HG03175 (cell line): ENCODE data around the gene LPP.
A peak's percentile ranks its signal among the peaks of the same experiment; 100 is the strongest.

Experiments
- ATAC-seq: cut with Tn5 transposase; IDR thresholded peaks from one replicate; pipeline ENCODE4 v1.9.1; 2021; ENCODE audit warnings: mild to moderate bottlenecking, moderate library complexity; ENCODE audit not compliant: unreplicated experiment

LPP gene

DNA sequence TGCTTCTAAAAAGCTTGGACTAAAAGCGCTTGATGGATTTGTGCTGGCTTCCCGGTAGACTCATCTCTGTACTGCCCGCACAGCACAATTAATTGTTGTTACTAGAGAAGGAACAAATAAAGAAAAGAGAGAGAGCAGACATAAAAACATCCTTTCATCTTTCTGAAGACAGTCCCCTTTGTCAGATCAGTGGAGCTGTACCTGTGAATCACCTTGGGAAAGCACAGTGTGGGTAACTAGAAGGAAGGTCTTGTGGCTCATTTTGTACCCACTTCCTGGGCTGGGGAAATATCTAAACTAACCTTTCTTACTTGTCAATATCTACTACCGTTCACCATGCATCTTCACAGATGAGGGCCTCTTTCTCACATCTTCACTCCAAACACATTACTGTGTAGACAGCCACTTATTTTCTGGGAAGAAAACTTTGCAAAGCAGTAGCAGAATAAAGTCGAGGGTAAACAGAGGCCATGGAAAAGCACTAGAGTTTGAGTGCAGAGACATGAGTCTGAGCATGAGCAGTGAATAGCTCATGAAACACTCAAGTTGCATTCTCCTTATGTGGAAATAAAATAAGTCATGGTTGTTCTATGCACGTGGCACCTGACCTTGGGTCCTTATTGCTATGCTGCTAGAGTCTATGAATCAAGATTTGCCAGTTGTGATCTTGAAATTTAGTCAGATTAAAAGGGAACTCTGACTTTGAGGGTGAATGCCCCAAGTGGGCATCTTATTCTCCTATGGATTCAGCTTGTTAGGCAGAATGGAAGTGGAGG is 169.3 kb downstream of the LPP start:
- no peak for ATAC-seq

GRCh38 chr3:188326111-188326510 is 172.2 kb downstream of the LPP start:
- ATAC-seq = no peak

DNA sequence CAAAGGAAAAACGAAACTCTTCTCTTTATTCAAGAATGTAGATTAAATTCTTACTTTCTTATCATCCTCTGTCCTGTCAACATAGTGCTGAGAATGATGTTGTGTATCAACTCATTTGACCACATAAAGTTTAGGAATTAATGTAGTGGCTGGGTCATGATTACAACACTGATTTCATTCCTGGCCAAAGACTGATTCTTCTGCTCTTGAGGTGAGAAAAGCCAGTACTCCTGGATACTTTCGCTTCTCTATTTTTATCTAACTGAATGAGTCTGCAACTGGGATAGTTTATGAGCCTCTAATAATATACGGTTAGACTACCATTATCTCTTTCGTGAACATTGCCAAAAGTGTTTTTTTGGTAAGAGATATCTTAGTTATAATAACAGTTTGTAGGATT is 173.0 kb downstream of the LPP start:
- no peak for ATAC-seq

GRCh38 chr3:188327433-188327832 is 173.5 kb downstream of the LPP start:
- ATAC-seq = no peak

DNA sequence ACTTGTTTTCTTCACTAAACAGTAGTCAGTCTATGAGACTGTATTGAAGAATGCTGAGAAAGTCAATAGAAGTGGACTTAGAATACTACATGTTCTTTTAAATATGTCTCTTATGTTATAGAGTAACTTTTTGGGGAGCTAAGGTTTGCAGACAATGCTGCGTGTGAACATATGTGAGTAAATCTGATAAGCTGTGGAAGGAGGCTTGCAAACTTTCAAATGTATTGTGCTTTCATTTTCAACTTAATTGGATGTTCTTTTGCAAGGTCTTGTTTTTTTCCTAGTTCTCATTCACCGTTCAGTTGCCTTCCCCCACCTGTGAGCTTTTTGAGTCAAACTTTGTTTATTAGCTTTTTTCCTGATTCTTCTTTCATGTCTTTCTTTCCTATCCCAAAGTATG is 176.2 kb downstream of the LPP start:
- ATAC-seq = no peak

DNA sequence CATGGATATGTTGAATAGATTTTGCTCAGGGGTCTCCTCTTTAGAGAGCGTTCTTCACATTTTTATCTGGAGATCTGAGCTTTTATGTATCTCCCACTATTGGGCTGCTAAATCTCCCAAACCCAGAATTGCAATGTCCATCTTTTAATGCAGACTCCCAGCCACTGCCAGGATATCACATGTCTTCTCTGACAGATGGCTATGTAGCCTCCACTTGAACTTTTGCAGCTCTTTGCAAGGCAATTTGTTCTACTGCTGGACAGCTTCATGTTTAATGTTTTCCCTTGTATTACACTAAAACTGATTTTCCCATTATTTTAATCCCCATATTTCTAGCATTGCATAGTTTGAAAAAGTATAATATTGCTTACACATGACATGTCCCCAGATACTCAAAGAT is 177.2 kb downstream of the LPP start:
- no peak for ATAC-seq

- no peak for ATAC-seq
Observed at GRCh38 chr3:188332085-188332484, 178.1 kb downstream of the LPP start.

DNA sequence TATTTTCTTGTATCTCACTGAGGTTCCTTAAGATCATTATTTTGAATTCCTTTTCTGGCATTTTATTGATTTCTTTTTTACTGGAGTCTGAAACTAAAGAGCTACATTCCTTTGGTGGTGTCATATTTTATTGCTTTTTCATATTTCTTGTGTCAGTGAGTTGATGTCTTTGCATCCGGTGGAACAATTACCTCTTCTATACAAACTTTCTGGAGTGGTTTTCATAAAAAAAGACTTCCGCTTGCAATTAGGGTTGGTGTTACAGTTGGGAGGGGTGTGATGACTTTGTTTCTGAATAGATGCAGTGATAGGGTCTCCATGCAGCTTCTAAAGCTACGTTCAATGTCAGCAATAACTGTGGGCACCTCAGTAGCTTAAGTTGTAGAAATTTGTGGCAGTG is 181.7 kb downstream of the LPP start:
- ATAC-seq = no peak

DNA sequence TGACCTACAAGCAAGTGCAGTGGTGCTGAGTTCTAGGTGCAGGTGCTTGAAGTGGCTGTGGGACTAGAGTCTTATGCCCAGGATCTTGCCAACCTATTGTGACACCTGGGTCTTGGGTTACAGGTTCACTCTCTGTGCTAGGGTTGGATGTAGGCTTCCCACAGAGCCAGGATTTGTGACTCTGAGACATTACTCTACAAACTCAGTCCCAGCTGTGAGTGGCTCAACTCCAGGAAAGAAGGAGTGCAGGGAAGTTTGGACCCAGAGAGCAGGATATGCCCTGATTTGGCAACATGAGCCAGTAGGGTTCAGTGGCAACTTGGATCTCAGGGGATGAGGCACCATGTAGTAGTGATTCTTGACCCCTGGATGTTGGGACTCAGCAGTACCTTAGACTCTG is 182.2 kb downstream of the LPP start:
- ATAC-seq = no peak

DNA sequence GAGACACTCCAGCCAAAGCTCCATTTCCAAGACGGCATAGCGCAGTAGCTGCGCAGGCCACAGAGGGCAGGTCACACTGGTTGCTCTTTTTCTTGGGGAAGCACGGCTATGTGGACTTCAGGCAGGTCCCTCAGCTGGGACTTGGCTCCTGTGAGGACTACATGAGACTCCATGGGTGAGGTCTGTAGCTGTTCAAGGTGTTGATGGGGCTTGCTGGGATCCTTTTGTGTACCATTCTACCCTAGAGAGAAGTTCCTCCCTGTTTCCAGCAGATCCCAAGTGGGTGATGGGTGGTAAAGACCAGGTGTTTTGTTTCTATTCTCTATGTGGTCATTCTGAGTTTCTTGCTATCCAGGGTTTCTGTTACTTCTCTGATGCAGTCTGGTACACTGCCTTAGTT is 183.3 kb downstream of the LPP start:
- no peak for ATAC-seq

DNA sequence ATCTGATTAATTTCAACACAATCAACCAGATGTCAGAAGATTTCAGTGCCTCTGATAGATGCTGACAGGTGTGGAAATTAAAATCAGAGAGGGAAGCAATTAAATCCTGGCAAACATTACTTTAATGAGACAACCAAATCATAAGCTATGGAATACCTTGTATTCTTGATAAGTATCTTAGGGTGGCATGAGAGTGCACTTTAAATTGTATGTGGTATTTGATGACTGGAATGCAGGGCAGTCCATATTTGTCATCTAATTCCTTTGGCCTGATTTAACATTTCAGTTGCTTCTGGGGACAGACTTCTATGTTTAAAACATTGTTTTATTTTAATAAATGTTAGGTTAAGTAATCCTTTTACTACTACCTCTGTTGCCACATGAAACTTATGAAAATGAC is 184.1 kb downstream of the LPP start:
- ATAC-seq = no peak

DNA sequence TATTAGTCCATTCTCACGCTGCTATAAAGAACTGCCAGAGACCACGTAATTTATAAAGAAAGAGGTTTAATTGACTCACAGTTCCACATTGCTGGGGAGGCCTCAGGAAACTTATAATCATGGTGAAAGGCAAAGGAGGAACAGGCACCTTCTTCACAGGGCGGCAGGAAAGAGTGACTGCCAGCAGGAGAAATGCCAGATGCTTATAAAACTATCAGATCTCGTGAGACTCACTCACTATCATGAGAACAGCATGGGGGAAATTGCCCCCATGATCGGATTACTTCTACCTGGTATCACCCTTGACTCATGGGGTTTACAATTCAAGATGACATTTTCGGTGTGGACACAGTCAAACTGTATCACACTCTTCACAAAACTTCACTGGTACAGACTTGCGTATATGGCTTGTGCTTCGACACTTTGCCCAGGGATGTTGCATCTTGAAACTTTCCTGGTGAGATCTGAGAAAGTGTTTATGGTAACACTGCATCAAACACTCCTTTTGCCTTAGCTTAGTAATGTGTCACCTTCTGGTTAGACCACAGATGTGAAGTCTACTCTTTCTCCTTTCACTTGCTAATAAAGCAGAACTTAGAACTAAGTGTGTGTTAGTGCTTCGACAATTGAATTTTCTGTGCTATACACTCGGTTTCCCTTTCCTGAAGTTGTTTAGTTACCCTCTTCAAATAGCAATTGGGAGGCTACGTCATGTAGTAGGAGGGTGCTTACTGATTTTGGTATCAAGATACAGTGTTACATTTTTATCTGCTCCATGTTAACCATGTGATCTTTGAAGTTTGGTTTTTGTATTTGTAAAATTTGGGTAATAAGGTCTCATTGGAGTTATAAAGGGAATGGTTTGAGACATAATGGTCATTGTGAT is 185.7 kb downstream of the LPP start:
- ATAC-seq = peak; percentile 75

DNA sequence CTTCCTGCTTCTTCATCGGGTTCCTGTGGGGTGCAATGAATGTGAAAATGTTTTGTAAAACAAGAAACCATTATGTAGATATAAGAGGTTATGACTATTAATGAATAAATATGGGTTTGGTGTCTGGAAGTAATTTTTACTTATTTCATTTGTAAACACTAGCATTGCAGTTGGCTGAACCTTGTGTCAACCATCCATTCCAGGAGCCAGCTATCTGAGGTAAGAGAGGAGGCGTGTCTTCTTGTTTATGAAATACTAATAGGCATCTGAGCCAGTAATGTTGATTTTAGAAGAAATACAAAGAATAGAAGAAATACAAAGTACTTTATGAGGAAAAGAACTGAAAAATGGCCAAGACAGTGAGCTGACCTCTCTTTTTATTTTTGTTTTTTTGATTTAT is 187.5 kb downstream of the LPP start:
- ATAC-seq = no peak

DNA sequence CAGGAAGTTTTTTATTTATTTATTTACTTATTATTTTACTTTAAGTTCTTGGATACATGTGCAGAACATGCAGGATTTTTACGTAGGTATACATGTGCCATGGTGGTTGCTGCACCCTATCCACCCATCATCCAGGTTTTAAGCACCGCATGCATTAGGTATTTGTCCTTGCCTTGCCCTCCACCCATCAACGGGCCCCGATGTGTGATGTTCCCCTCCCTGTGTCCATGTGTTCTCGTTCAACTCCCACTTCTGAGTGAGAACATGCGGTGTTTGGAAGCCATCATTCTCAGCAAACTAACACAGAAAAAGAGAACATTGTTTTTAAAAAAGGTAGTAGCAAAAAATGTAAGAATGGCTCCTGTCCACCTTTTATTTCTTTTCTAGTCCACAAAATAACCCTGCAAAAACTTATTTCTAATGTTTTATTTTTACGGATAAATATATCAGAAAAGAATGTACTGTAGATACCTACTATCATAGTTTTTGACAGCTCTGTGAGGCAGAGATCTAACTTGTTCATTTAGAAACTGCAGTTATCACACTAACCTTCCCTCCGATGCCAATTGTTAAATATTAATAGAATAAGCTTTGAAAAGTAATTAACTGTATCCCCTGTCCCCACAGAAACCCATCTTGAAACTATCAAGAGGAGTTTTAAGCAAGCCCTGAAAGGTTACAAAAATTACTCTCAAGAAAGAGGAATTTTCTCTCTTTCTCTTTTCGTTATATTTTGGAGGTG is 189.2 kb downstream of the LPP start:
- ATAC-seq = peak; percentile 74

DNA sequence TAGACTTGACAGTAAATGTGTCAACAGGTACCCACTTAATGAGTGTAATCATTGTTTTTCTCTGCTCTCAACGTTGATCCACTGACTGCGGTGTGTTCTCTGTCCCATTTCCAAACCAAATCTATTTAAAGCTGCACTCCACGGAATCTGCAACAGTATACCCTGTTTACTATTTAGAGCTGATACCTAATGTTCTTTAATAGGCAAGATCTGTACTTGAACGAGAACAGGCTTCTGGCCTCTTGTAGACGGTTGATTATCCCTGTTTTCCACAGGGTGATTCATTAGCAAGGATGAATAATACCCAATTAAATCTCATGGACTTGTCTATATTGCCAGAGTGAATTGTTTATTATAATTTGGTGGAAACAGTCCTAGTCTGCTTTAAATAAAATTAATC is 189.9 kb downstream of the LPP start:
- no peak for ATAC-seq

- ATAC-seq = no peak
Observed at GRCh38 chr3:188345223-188345622, 191.3 kb downstream of the LPP start.

DNA sequence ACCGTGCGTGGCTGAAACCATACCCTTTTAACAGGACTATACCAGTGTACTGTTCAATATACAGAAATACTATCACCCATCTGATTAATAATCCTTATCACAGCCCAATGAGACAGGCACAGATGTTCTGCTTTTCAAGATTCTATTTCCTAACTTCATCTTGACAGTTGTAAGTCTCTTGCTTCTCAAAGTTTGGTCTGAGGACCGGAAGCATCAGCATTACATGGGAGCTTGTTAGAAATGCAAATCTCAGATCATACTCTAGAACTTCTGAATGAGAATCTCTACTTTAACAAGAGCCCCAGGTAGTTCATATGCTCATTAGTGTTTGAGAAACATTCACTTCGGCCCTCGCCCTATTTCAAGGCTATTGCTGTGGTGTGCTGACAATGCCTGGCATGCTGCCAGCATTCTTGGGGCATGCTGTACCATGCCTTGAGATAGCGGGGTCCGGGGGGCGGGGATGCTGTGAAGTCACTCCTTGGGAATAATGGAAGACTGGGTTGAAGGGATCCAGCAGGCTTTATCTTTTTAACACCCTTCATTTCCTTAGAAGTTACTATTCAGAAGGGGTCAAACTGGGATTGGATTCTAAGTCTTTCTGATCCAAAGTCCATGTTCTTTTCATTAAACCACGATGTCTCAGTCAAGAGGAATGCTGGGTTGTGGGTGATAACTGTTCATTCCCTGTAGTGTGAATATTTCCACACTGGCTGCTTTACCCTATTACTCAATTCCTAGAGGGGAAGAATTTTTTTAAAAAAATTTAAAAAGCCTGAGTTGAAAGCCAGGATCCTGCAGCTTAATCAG is 194.7 kb downstream of the LPP start:
- no peak for ATAC-seq

DNA sequence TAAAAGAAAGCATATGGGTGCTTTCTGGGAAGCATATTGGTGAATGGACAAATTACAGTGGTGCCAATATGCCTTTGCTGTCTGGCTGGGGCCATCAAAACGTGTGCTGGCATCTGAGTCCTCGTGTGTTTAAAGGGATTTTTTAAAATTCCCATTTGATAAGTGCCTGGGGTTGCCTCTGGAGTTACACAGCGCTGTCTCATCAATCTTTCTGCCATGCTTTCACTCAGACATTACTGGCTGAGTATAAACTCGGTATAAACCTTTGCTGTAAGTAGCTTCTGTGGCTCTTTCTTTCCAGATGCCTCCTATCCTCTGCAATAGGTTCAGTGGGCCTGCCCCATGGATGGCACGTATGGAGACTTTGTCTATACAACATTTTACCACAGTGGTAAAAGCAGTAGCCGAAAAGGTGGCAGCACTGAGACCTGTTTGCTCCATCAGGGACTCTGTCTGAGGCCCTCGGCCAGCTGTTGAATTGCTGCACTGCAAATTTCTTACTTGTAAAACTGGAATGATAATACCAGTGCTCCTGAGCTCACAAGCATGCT is 195.5 kb downstream of the LPP start:
- no peak for ATAC-seq

GRCh38 chr3:188349933-188350332 is 196.0 kb downstream of the LPP start:
- ATAC-seq = no peak

GRCh38 chr3:188350961-188351360 is 197.0 kb downstream of the LPP start:
- ATAC-seq = no peak
